ENCODE results near the gene RASGRP1. TPM values are rescaled to one million over a fixed set of nuclear protein-coding genes. Genes with fewer than 3 reads are reported as not detected.

The RASGRP1 gene
- total and polyA plus RNA-seq, 2 donors, result 0.18 to 0.74 TPM

DNA sequence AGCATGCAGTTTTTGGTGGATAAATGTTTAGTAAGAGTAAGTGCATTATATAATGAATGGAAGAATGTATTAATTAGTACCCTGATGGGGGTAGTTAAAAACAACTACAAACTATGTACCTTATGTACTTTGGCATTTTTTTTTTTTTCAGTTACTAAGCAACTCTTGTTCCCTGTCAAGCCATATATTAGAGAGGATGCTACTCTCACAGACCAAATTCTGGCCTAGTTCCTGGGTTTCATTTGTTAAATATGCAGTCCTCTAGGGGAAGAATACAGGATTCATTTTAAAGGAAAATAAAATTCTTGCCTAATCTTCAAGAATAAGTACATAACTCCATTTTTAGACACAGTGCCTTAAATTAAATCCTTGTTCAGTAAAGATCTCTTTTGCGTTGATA is 93.8 kb downstream of the RASGRP1 start:
- Histone ChIP-seq H3K4me1 (ENCODE audit: insufficient read depth) (no peaks in the 10 kb centered on the region), H3K36me3 (ENCODE audit: insufficient read depth) (peaks cover 3% of the 10 kb centered on the region), H3K27ac (ENCODE audit: low read depth) (no peak overlapping the region), H3K4me3 (ENCODE audit: low read depth, low read length) (no peak overlapping the region)
- DNase-seq (ENCODE audit: extremely low spot score), result no peak
- 81% methylated on average over 1 of the region's 1 CpG for WGBS

DNA sequence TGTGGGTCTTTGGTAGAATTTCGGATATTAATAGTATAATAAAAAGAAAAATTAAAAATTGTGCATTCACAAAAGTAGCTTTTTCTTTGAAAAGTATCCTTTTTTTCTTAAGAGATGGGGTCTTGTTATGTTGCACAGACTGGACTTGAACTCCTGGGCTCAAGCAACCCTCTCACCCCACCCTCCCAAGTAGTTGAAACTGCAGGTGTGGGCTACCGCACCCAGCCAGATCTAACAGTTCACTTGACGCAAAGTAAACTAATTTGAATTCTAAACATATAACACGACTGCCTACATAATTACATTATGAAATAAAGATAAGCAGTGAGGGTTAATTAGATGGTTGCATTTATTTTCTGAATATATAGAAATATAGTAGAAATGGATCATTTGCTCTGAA is 99.9 kb downstream of the RASGRP1 start:
- no peak for DNase-seq (ENCODE audit: extremely low spot score)
- H3K36me3 ChIP-seq (ENCODE audit: insufficient read depth), result peaks cover 4% of the 10 kb centered on the region
- no peak overlapping the region for H3K4me3 ChIP-seq (ENCODE audit: low read depth, low read length)
- H3K4me1 ChIP-seq (ENCODE audit: insufficient read depth), result no peaks in the 10 kb centered on the region
- no peak overlapping the region for H3K27ac ChIP-seq (ENCODE audit: low read depth)
- 66% methylated on average over 4 of the region's 4 CpGs for WGBS

DNA sequence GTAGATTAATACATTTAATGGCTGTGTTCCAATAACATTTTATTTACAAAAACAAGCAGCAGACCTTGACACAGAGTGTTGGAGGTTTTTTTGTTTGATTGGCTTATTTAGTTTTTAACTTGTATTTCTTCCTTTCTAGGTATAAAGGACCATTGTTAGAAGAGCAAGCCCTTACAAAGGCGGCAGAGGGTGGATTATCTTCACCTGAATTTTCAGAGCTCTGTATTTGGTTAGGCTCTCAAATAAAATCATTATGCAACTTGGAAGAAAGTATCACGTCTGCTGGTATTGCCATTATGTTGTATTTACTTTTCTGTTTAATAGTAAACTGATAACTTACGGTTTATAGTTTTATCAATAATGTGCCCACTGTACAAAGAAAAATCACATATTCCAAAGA is 100.7 kb downstream of the RASGRP1 start:
- Histone ChIP-seq H3K36me3 (ENCODE audit: insufficient read depth) (peaks cover 4% of the 10 kb centered on the region), H3K27ac (ENCODE audit: low read depth) (no peak overlapping the region), H3K4me3 (ENCODE audit: low read depth, low read length) (no peak overlapping the region), H3K4me1 (ENCODE audit: insufficient read depth) (no peaks in the 10 kb centered on the region)
- WGBS, result 94% methylated on average over 3 of the region's 3 CpGs
- no peak for DNase-seq (ENCODE audit: extremely low spot score)

DNA sequence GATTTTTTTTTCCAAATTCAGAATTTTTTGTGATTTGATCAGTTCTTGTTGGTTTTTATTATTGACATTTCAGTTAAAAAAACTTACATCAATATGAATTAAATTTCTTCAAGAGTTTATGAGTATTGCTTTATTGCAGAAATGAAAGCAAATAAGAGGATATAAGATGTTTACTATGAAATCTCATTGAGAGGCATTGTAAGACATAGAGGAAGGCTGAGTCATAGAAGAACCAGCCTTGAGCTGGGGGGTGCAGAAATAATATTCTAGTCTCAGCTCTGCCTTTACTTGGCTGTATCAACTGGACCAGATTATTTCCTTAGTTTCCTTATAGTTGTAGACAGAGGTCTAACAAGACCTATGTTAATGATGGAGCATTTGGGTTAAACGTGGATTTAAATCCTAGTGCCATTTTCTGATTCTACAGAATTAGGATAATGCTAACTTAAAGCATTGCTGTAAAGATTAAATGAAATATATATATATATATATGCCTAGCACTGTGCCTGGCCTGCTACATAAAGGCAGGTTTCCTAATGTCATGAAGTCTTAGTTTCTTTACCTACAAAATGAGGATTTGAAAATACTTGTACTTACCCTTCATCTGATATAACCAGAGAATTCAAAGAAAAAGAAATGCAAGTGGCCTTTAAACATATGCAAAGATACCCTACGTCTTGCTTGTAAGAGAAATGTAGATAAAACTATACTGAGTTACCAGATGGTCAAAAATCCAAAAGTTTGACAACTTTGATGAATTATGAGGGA is 103.4 kb downstream of the RASGRP1 start:
- Histone ChIP-seq H3K36me3 (ENCODE audit: insufficient read depth) (peaks cover 4% of the 10 kb centered on the region), H3K4me3 (ENCODE audit: low read depth, low read length) (no peak overlapping the region), H3K27ac (ENCODE audit: low read depth) (no peak overlapping the region), H3K4me1 (ENCODE audit: insufficient read depth) (no peaks in the 10 kb centered on the region)
- DNase-seq (ENCODE audit: extremely low spot score), result no peak
- 91% methylated on average over 2 of the region's 2 CpGs for WGBS

DNA sequence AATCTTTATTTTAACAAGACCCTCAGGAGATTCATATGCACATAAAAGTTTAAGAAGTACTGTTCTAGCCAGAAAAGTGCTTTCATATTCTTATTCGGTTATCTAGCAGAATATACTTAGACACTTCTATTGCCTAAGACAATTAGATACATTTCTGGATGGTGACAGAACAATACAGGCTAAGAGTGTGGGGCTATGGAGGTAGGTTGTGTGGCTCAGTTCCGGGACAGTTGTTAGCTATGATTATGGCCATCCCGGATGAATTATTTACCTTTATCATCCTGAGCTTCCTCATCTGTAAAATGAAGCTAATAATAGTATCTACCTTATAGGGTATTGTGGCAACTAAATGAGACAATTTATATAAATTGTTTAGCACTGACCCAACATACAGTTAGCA is 104.1 kb downstream of the RASGRP1 start:
- H3K4me1 ChIP-seq (ENCODE audit: insufficient read depth), result no peaks in the 10 kb centered on the region
- no peak overlapping the region for H3K27ac ChIP-seq (ENCODE audit: low read depth)
- WGBS, result 83% methylated on average over 3 of the region's 3 CpGs
- peaks cover 2% of the 10 kb centered on the region for H3K36me3 ChIP-seq (ENCODE audit: insufficient read depth)
- H3K4me3 ChIP-seq (ENCODE audit: low read depth, low read length), result no peak overlapping the region
- no peak for DNase-seq (ENCODE audit: extremely low spot score)

DNA sequence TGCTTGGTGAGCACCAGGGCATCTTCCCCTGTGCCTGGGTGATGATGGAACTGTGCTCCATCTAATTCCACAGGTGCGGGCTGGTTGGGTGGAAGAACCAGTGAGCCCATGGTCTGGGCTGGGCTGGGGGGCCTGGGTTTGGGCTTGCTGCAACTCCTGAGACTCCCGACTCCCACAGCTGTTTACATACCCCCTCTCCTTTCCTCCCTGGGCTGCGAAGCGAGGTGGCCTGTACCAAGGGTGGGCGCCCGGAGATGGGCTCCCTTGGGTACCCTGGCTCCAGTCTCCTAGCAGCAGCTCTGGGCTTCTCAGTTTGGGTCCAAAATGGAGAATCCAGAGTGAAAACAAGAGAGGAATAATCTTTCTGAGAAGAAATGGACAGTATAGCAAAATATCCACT is 105.1 kb downstream of the RASGRP1 start:
- DNase-seq (ENCODE audit: extremely low spot score), result no peak
- WGBS, result 89% methylated on average over 6 of the region's 6 CpGs
- Histone ChIP-seq H3K4me1 (ENCODE audit: insufficient read depth) (no peaks in the 10 kb centered on the region), H3K4me3 (ENCODE audit: low read depth, low read length) (no peak overlapping the region), H3K27ac (ENCODE audit: low read depth) (no peak overlapping the region), H3K36me3 (ENCODE audit: insufficient read depth) (peaks cover 2% of the 10 kb centered on the region)

DNA sequence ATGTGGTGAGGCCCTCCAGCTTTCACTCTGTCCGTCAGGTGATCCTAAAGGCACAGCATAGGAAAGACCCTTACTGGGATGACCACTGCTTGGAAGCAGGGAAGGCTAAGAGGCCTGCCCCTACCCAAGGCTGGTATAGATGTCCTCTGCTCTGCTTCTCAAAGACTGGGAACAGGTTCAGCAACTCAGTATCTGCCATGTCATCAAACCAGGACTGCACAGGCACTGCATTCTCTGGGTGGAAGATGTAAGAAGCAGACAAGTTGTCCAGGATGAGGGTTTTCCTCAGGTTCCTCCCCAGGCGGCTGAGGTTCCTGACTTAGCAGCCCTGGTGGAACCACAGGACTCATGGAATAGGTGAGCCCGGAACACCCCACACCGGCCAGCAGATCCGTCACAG is 106.0 kb downstream of the RASGRP1 start:
- 98% methylated on average over 5 of the region's 5 CpGs for WGBS
- no peak for DNase-seq (ENCODE audit: extremely low spot score)
- Histone ChIP-seq H3K36me3 (ENCODE audit: insufficient read depth) (no peaks in the 10 kb centered on the region), H3K4me1 (ENCODE audit: insufficient read depth) (no peaks in the 10 kb centered on the region), H3K27ac (ENCODE audit: low read depth) (no peak overlapping the region), H3K4me3 (ENCODE audit: low read depth, low read length) (no peak overlapping the region)

DNA sequence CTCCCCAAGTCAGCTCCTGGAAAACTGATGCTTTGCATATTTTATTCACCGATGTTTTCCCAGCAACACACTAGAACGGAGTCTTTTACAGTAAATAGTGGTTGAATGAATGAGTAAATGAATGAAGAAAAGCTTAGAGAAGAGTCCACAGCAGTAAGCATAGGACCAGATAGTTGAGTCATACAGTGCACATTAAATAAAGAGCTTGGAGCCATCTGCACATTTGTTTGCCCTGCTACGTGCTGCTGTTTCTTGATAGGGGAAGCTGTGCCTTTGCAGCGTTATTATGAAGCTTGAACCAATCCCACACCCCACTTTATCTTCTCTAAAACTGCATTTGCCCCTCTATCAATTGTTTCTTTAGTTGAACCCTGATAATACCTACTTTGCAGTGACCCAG is 109.5 kb downstream of the RASGRP1 start:
- H3K4me3 ChIP-seq (ENCODE audit: low read depth, low read length), result peak overlapping the region; percentile 87
- H3K4me1 ChIP-seq (ENCODE audit: insufficient read depth), result no peaks in the 10 kb centered on the region
- H3K27ac ChIP-seq (ENCODE audit: low read depth), result no peak overlapping the region
- WGBS, result 5% methylated on average over 4 of the region's 4 CpGs
- no peak for DNase-seq (ENCODE audit: extremely low spot score)
- H3K36me3 ChIP-seq (ENCODE audit: insufficient read depth), result no peaks in the 10 kb centered on the region

DNA sequence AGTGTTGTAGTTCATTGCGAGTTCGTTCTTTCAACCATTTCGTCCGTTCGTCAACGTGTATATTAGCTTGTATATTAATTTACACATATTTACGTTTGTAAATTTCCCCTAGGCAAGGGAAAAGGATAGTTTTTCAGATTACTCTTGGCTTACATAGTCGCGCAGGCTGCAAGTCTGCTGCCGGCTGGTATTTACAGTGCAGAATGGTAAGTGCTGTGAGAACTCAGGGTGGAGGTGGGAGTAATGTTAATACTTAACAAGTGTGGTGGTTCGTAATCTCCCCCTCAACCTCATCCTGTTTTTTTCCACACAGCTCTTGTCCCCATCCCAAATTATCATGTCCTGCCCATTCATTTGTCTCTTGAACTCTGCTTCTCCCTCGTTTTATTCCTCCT is 109.9 kb downstream of the RASGRP1 start:
- peak overlapping the region; percentile 93 for H3K27ac ChIP-seq (ENCODE audit: low read depth)

DNA sequence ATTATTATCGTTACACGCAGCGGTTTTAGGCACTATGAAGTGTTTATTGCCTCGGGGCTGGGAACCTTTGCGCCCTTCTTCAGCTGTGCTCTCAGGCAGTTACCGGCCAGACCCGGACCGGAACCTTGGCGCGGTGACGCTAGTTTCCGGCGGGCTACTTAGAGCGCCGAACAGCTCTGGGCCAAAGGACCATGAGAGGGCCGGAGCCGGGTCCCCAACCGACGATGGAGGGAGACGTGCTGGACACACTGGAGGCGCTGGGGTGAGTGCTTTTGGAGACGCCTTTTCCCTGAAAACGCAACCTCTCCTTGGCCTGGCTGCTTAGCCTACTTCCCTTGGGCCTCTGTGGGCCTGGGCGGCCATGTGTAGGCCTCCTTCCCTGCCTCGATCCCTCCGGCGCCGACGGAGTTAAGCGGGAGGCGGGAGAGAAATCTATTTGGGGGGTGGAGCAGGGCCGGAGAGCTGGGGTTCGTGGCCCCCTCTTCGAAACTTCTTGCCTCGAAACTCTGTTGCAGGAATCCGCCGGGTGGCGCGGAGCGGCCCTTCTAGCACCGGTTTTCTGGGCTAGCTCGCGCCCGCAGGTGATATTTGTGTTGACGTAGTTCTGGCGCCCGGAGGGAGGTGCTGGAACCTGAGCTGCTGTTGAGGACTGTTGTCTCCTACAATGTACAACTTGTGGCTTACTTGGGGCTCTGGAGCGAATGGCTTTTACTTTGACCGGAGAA is 110.5 kb downstream of the RASGRP1 start, which contains the start of gene FAM98B:
TSS of gene FAM98B (plus strand) at position 157 of the 725 bp plus-strand sequence. CDS start at position 192, 35 bp downstream.
- no peaks in the 10 kb centered on the region for H3K36me3 ChIP-seq (ENCODE audit: insufficient read depth)
- DNase-seq (ENCODE audit: extremely low spot score), result peak; percentile 84
- no peaks in the 10 kb centered on the region for H3K4me1 ChIP-seq (ENCODE audit: insufficient read depth)
- WGBS, result under 1% methylated on average over 49 of the region's 49 CpGs
- H3K27ac ChIP-seq (ENCODE audit: low read depth), result peak within 1 kb of the TSS; percentile 93
- peak within 1 kb of the TSS; percentile 87 for H3K4me3 ChIP-seq (ENCODE audit: low read depth, low read length)

More for the DNA sequence above, 109.9 kb downstream of the RASGRP1 start:
- WGBS, result under 1% methylated on average over 12 of the region's 12 CpGs
- no peaks in the 10 kb centered on the region for H3K36me3 ChIP-seq (ENCODE audit: insufficient read depth)
- no peak for DNase-seq (ENCODE audit: extremely low spot score)
- no peaks in the 10 kb centered on the region for H3K4me1 ChIP-seq (ENCODE audit: insufficient read depth)
- peak overlapping the region; percentile 87 for H3K4me3 ChIP-seq (ENCODE audit: low read depth, low read length)

DNA sequence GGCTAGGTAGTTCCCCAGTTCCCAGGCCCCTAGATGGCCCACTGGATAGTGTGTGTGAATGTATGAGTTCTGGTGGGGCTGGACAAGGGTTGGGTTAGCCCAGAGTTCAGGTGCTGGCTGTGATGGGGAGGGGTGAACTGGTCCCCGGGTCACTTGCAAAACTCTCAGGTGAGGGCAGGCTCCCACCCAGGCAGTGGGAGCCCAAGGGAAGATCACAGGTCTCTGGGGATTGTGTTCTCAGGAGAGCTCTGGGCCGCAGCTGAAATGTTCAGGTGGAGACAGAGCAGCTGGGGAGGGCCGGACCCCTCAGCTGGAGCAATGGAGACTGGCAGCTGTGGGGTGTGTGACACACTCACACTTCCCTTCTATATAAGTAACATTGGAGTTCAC is 123.5 kb downstream of the RASGRP1 start:
- no peak for DNase-seq (ENCODE audit: extremely low spot score)
- Histone ChIP-seq H3K36me3 (ENCODE audit: insufficient read depth) (no peaks in the 10 kb centered on the region), H3K4me3 (ENCODE audit: low read depth, low read length) (no peak overlapping the region), H3K4me1 (ENCODE audit: insufficient read depth) (no peaks in the 10 kb centered on the region), H3K27ac (ENCODE audit: low read depth) (no peak overlapping the region)
- WGBS, result 93% methylated on average over 3 of the region's 3 CpGs

DNA sequence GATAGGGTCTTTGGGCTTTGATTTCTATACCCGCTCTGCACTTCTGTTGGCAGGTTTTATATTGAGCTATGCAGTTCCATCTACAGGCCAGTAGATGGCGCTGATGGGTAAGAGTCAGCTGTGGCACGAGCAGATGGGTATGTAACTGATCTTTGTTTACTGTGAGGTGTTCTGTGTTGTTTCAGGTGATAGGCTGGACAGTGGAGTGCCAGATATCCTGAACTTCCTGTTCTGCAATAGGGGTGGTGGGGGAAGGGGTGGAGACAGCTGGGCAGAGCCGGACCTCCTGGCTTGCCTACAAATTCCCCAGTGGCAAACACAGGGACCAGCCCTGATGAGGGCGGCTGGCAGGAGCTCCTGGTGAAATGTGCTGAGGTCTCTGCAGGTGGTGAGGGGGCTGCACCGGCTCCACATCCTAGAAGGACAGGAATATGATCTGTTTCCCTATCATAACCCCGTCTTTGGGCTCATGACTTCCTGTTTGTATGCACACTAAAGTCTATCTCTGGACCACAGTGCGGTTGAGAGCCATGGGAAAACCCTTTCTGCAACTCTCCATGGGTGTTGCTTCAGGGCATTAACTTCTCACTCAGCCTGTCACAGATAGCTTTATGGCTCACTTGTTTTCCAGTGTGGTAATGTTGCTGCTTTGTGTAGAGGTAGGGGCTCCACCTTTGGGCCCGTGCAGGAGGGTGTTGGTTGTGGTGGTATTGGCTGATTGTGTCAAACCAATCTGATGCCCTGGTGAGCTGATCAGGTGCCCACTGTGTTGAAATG is 124.1 kb downstream of the RASGRP1 start:
- no peak for DNase-seq (ENCODE audit: extremely low spot score)
- H3K27ac ChIP-seq (ENCODE audit: low read depth), result no peak overlapping the region
- WGBS, result 18% methylated on average over 9 of the region's 9 CpGs
- no peaks in the 10 kb centered on the region for H3K4me1 ChIP-seq (ENCODE audit: insufficient read depth)
- no peaks in the 10 kb centered on the region for H3K36me3 ChIP-seq (ENCODE audit: insufficient read depth)
- no peak overlapping the region for H3K4me3 ChIP-seq (ENCODE audit: low read depth, low read length)

Measured in urinary bladder (tissue), 4 donors.